ENCODE measurements around the gene GPN3. TPM values are rescaled to one million over a fixed set of nuclear protein-coding genes. Genes with fewer than 3 reads are reported as not detected.

GPN3 gene
- total and polyA plus RNA-seq, 2 of the 13 experiments (the other 11 are each of a cell fraction or from before 2014, with no cell fraction given) = 28.7 to 29.5 TPM

GRCh38 chr12:110449799-110450497, 18.1 kb downstream of the GPN3 start, which contains the start of gene ARPC3 (continued):
- TF ChIP-seq ZNF776 (CRISPR knock-in tag; IDR thresholded peaks at IDR 0.05) = peak; percentile 41; the same call in 1 of the 2 replicates
- TF ChIP-seq ZNF234 (CRISPR knock-in tag; conservative IDR thresholded peaks at IDR 0.05) = no peak
- TF ChIP-seq ZNF766 (CRISPR knock-in tag; IDR thresholded peaks at IDR 0.05; ENCODE audit: borderline replicate concordance) = no peak
- TF ChIP-seq RARG (CRISPR knock-in tag; IDR thresholded peaks at IDR 0.05; ENCODE audit: low read depth) = no peak
- no peak for TF ChIP-seq PRMT3 (CRISPR knock-in tag; IDR thresholded peaks at IDR 0.05; ENCODE audit: borderline replicate concordance, low read depth)
- TF ChIP-seq ZNF720 (CRISPR knock-in tag; IDR thresholded peaks at IDR 0.05) = no peak
- no peak for TF ChIP-seq CC2D1A (CRISPR knock-in tag; IDR thresholded peaks at IDR 0.05)
- TF ChIP-seq ZNF550 (CRISPR knock-in tag; IDR thresholded peaks at IDR 0.05; ENCODE audit: borderline replicate concordance) = no peak
- no peak for TF ChIP-seq PHB2 (IDR thresholded peaks at IDR 0.05; ENCODE audit: partially characterized antibody)
- no peak for TF ChIP-seq SNAPC4 (CRISPR knock-in tag; IDR thresholded peaks at IDR 0.05)
- TF ChIP-seq SMC3 (IDR thresholded peaks at IDR 0.05; ENCODE audit: low read length) = peak; percentile 28
- no peak for TF ChIP-seq ZNF777 (CRISPR knock-in tag; IDR thresholded peaks at IDR 0.05)
- no peak for TF ChIP-seq E2F5 (CRISPR knock-in tag; conservative IDR thresholded peaks at IDR 0.05)
- TF ChIP-seq KLF15 (CRISPR knock-in tag; IDR thresholded peaks at IDR 0.05; ENCODE audit: borderline replicate concordance) = no peak
- no peak for TF ChIP-seq FOXP1 (IDR thresholded peaks at IDR 0.05)
- no peak for TF ChIP-seq FOXP1 (CRISPR knock-in tag; IDR thresholded peaks at IDR 0.05)
- no peak for TF ChIP-seq DMTF1 (CRISPR knock-in tag; IDR thresholded peaks at IDR 0.05)

Data from HepG2 (cell line).